Activated CD4-positive, alpha-beta memory T cell treated with anti-CD3 and anti-CD28 coated beads, Interleukin-2, amount 10 ng/mL, durations not matched to agents 7 days and 5 days (primary cell): Measurements from ENCODE around the gene PLEKHN1. TPM values are rescaled to one million over a fixed set of nuclear protein-coding genes. Genes with fewer than 3 reads are reported as not detected.
A peak's percentile ranks its signal among the peaks of the same experiment; 100 is the strongest.

Experiments
- CTCF ChIA-PET: fragments of 350-600 bp; sonication (Branson Sonifier 250); formaldehyde crosslinking; loops from one replicate; lab custom pipeline; 2021; ENCODE audit warnings: antibody characterized with exemption, inconsistent platforms; lab: Charles Lee
- POLR2A ChIA-PET: fragments of 350-600 bp; sonication (Branson Sonifier 250); formaldehyde crosslinking; loops from one replicate; lab custom pipeline; 2021; ENCODE audit warnings: antibody characterized with exemption; lab: Charles Lee
- DNase-seq: peaks from one replicate; pipeline ENCODE4 v3.0.0-alpha.2; 2020
- H3K27ac Mint-ChIP-seq: one replicate; pipeline ENCODE4 v1.8.0; 2021; ENCODE audit warnings: mild to moderate bottlenecking, mixed read lengths
- H3K27me3 Mint-ChIP-seq: one replicate; pipeline ENCODE4 v1.8.0; 2021; ENCODE audit warnings: mixed read lengths
- H3K36me3 Mint-ChIP-seq: one replicate; pipeline ENCODE4 v1.8.0; 2021; ENCODE audit warnings: low read depth, mixed read lengths
- H3K4me1 Mint-ChIP-seq: one replicate; pipeline ENCODE4 v1.8.0; 2021; ENCODE audit warnings: mixed read lengths
- H3K4me3 Mint-ChIP-seq: one replicate; pipeline ENCODE4 v1.8.0; 2021; ENCODE audit warnings: mild to moderate bottlenecking, mixed read lengths
- H3K9me3 Mint-ChIP-seq: one replicate; pipeline ENCODE4 v1.8.0; 2021; ENCODE audit warnings: mixed read lengths
- total RNA-seq, 2 experiments: library from RNA; stranded (reverse); gene quantifications; one replicate each; pipeline ENCODE4 v1.2.3, GENCODE V29; 2021

The PLEKHN1 gene
- total RNA-seq, 2 experiments from 2014 or later = 7.6 to 8.2 TPM

GRCh38 chr1:963746-964525, 2.3 kb upstream of the PLEKHN1 start:
- H3K9me3 Mint-ChIP-seq = no peaks in the 10 kb centered on the region
- H3K4me1 Mint-ChIP-seq = peaks cover 30% of the 10 kb centered on the region
- POLR2A ChIA-PET = no interaction called here
- no peak for DNase-seq
- peaks cover 15% of the 10 kb centered on the region for H3K36me3 Mint-ChIP-seq
- peaks cover under 1% of the 10 kb centered on the region for H3K27me3 Mint-ChIP-seq
- CTCF ChIA-PET = interaction anchor here (1.3 kb wide), 1 partner anchor 31 kb away, joined by 3 read pairs; no protein-coding TSS in a partner anchor
- H3K4me3 Mint-ChIP-seq = peak overlapping the region; percentile 10
- H3K27ac Mint-ChIP-seq = peak overlapping the region; percentile 10

GRCh38 chr1:964691-965525, 1.4 kb upstream of the PLEKHN1 start:
- Mint-ChIP-seq H3K4me1 (peaks cover 27% of the 10 kb centered on the region), H3K9me3 (peaks cover 7% of the 10 kb centered on the region), H3K4me3 (no peak overlapping the region), H3K27ac (no peak overlapping the region), H3K36me3 (peaks cover 14% of the 10 kb centered on the region), H3K27me3 (peaks cover 8% of the 10 kb centered on the region)
- DNase-seq = no peak
- POLR2A ChIA-PET = no interaction called here
- CTCF ChIA-PET = interaction anchor here (2.4 kb wide), 1 partner anchor 99 kb away, joined by 7 read pairs; no protein-coding TSS in a partner anchor

- Mint-ChIP-seq H3K4me3 (peak overlapping the region; percentile 57), H3K4me1 (peaks cover 25% of the 10 kb centered on the region), H3K9me3 (peaks cover 7% of the 10 kb centered on the region), H3K27ac (peak overlapping the region; percentile 74), H3K27me3 (peaks cover 8% of the 10 kb centered on the region), H3K36me3 (peaks cover 14% of the 10 kb centered on the region)
- no peak for DNase-seq
- POLR2A ChIA-PET = no interaction called here
- CTCF ChIA-PET = interaction anchor here (2.4 kb wide), 1 partner anchor 98 kb away, joined by 7 read pairs; no protein-coding TSS in a partner anchor
Measured at GRCh38 chr1:965526-966134, 652 bp upstream of the PLEKHN1 start.

- ChIA-PET POLR2A (interaction anchor here (1.0 to 2.2 kb wide), 6 partner anchors 8 to 61 kb away, joined by 3 to 12 read pairs (median 6); partner anchors contain the start of genes ISG15 and NOC2L), CTCF (interaction anchor here (1.0 to 2.5 kb wide), 4 partner anchors 9 to 97 kb away, joined by 5 to 12 read pairs (median 6); partner anchors contain the start of gene PERM1)
- Mint-ChIP-seq H3K36me3 (peaks cover 14% of the 10 kb centered on the region), H3K9me3 (peaks cover 7% of the 10 kb centered on the region), H3K27me3 (peaks cover 8% of the 10 kb centered on the region), H3K27ac (peak overlapping the region; percentile 83), H3K4me3 (peak overlapping the region; percentile 82), H3K4me1 (peaks cover 20% of the 10 kb centered on the region)
- peak; percentile 87 for DNase-seq
Measured at GRCh38 chr1:966704-967300, 520 bp downstream of the PLEKHN1 start.

- no peak for DNase-seq
- H3K36me3 Mint-ChIP-seq = peaks cover 10% of the 10 kb centered on the region
- H3K27ac Mint-ChIP-seq = no peak overlapping the region
- ChIA-PET CTCF (interaction anchor here (1.3 to 2.5 kb wide), 2 partner anchors 8 to 17 kb away, joined by 3 to 12 read pairs; no protein-coding TSS in a partner anchor), POLR2A (interaction anchor here (0.9 to 2.2 kb wide), 6 partner anchors 8 to 47 kb away, joined by 4 to 12 read pairs (median 6); partner anchors contain the start of genes ISG15 and NOC2L)
- peaks cover 8% of the 10 kb centered on the region for H3K27me3 Mint-ChIP-seq
- peaks cover 17% of the 10 kb centered on the region for H3K4me1 Mint-ChIP-seq
- H3K9me3 Mint-ChIP-seq = peaks cover 7% of the 10 kb centered on the region
- no peak overlapping the region for H3K4me3 Mint-ChIP-seq
Measured at GRCh38 chr1:967466-968343, 1.4 kb downstream of the PLEKHN1 start.

- Mint-ChIP-seq H3K27ac (no peak overlapping the region), H3K4me3 (no peak overlapping the region), H3K9me3 (peaks cover 7% of the 10 kb centered on the region), H3K4me1 (peaks cover 17% of the 10 kb centered on the region), H3K27me3 (peaks cover 8% of the 10 kb centered on the region), H3K36me3 (peaks cover 6% of the 10 kb centered on the region)
- ChIA-PET CTCF (no interaction called here), POLR2A (no interaction called here)
- no peak for DNase-seq
Measured at GRCh38 chr1:969260-969855, 3.1 kb downstream of the PLEKHN1 start.

GRCh38 chr1:970242-970972, 4.1 kb downstream of the PLEKHN1 start:
- Mint-ChIP-seq H3K36me3 (peaks cover 3% of the 10 kb centered on the region), H3K27ac (no peak overlapping the region), H3K27me3 (peaks cover 8% of the 10 kb centered on the region), H3K4me1 (peaks cover 15% of the 10 kb centered on the region), H3K9me3 (peaks cover 7% of the 10 kb centered on the region), H3K4me3 (no peak overlapping the region)
- CTCF ChIA-PET = interaction anchor here (0.7 to 0.9 kb wide), 2 partner anchors 64 to 1668 kb away, joined by 3 read pairs; no protein-coding TSS in a partner anchor
- no peak for DNase-seq
- POLR2A ChIA-PET = no interaction called here

GRCh38 chr1:970973-971730, 4.9 kb downstream of the PLEKHN1 start:
- Mint-ChIP-seq H3K27me3 (peaks cover 11% of the 10 kb centered on the region), H3K4me1 (peaks cover 15% of the 10 kb centered on the region), H3K27ac (no peak overlapping the region), H3K36me3 (no peaks in the 10 kb centered on the region), H3K4me3 (no peak overlapping the region), H3K9me3 (peaks cover 7% of the 10 kb centered on the region)
- DNase-seq = no peak
- ChIA-PET POLR2A (no interaction called here), CTCF (interaction anchor here (0.9 kb wide), 1 partner anchor 65 kb away, joined by 3 read pairs; no protein-coding TSS in a partner anchor)

- Mint-ChIP-seq H3K9me3 (peaks cover 7% of the 10 kb centered on the region), H3K4me1 (peaks cover 12% of the 10 kb centered on the region), H3K36me3 (no peaks in the 10 kb centered on the region), H3K4me3 (no peak overlapping the region), H3K27ac (no peak overlapping the region), H3K27me3 (peaks cover 11% of the 10 kb centered on the region)
- no peak for DNase-seq
- CTCF ChIA-PET = interaction anchor here (0.9 kb wide), 1 partner anchor 66 kb away, joined by 3 read pairs; no protein-coding TSS in a partner anchor
- POLR2A ChIA-PET = no interaction called here
Measured at GRCh38 chr1:971751-972506, 5.6 kb downstream of the PLEKHN1 start.
